WERI-Rb-1 (cell line): Measurements from ENCODE around the gene GPC1.
A peak's percentile ranks its signal among the peaks of the same experiment; 100 is the strongest.

ENCODE experiments used
- DNase-seq: peaks from one replicate; pipeline ENCODE4 v3.0.0-alpha.2; 2020
- H3K27ac ChIP-seq: fragments of 250-450 bp; sonication (Bioruptor Pico); 2 replicates; pipeline ENCODE4 v1.5.1; 2020; ENCODE audit warnings: mild to moderate bottlenecking, moderate library complexity
- H3K27me3 ChIP-seq: fragments of 250-450 bp; sonication (Bioruptor Pico); 2 replicates; pipeline ENCODE4 v1.5.1; 2021; ENCODE audit warnings: mild to moderate bottlenecking, low read depth, moderate library complexity; ENCODE audit not compliant: insufficient read depth, severe bottlenecking
- H3K36me3 ChIP-seq: fragments of 250-450 bp; sonication (Bioruptor Pico); 2 replicates; pipeline ENCODE4 v1.5.1; 2020; ENCODE audit warnings: mild to moderate bottlenecking, moderate library complexity
- H3K4me3 ChIP-seq: 2 replicates; pipeline ENCODE4 v1.5.1; 2011; ENCODE audit warnings: low read depth, mild to moderate bottlenecking, control low read depth, low read length
- H3K9me3 ChIP-seq: fragments of 250-450 bp; sonication (Bioruptor Pico); 2 replicates; pipeline ENCODE4 v1.5.1; 2021; ENCODE audit warnings: mild to moderate bottlenecking, moderate library complexity; ENCODE audit not compliant: severe bottlenecking
- TF ChIP-seq, protein P1 (sequence below): IDR thresholded peaks from 2 replicates; pipeline ENCODE4 v1.5.1; 2011; ENCODE audit warnings: low read depth, mild to moderate bottlenecking, control low read depth, inconsistent platforms, low read length

Gene GPC1

DNA sequence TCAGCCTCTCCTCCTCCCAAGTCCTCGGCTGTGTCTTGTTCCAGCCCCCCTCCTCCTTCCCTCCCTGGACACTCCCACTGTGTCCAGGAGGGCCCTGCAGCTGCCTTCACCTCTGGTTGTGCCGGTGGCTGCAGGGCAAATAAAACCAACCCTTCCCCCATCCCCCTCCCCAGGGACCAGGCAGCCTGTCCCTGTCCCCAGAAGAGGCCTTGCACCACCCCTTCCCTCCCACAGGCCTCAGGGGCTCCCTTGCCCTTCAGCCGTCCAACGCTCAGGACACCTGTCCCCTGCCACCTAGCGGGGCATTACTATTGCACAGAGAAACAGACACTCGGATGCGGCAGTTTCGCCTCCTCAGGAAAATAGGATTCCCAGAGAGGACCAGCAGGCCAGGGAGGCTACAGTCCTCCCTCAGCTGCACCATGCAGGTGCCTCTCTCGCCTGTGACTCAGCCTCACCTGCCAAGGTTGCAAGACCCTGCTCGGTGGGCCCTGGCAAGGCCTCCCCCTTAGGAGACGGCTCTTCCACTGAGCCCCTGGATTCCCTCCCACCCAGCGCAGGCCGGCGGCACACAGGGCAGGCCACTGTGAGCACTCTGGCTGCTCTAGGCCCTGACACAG, 5.5 kb upstream of the GPC1 start:
- Histone ChIP-seq H3K36me3 (no peaks in the 10 kb centered on the region), H3K9me3 (no peaks in the 10 kb centered on the region), H3K27me3 (no peaks in the 10 kb centered on the region), H3K4me3 (no peak overlapping the region), H3K27ac (no peak overlapping the region)
- TF ChIP-seq, protein P1, sequence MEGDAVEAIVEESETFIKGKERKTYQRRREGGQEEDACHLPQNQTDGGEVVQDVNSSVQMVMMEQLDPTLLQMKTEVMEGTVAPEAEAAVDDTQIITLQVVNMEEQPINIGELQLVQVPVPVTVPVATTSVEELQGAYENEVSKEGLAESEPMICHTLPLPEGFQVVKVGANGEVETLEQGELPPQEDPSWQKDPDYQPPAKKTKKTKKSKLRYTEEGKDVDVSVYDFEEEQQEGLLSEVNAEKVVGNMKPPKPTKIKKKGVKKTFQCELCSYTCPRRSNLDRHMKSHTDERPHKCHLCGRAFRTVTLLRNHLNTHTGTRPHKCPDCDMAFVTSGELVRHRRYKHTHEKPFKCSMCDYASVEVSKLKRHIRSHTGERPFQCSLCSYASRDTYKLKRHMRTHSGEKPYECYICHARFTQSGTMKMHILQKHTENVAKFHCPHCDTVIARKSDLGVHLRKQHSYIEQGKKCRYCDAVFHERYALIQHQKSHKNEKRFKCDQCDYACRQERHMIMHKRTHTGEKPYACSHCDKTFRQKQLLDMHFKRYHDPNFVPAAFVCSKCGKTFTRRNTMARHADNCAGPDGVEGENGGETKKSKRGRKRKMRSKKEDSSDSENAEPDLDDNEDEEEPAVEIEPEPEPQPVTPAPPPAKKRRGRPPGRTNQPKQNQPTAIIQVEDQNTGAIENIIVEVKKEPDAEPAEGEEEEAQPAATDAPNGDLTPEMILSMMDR = no peak
- DNase-seq = peak; percentile 32

DNA sequence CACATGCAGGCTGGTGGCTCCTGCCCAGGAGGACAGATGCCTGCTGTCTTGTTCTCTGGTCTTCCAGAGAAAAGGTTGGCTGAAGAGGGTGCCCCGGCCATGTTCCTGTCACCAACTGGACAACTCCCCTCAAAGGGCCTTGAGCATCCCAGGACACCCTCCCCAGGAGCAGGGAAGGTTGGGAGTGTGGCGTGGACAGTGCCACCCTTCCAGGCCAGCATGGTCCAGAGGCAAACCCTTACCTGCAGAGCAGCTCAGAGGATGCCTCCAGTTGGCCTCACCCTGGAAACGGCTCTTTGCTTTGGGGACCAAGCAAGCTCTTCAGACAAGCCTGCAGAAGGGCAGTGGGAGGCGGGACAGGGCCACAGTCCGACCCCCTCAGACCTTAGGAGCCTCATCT, 4.9 kb upstream of the GPC1 start:
- H3K27ac ChIP-seq = no peak overlapping the region
- H3K27me3 ChIP-seq = no peaks in the 10 kb centered on the region
- H3K36me3 ChIP-seq = no peaks in the 10 kb centered on the region
- TF ChIP-seq, protein P1 = no peak
- H3K4me3 ChIP-seq = no peak overlapping the region
- DNase-seq = no peak
- no peaks in the 10 kb centered on the region for H3K9me3 ChIP-seq

DNA sequence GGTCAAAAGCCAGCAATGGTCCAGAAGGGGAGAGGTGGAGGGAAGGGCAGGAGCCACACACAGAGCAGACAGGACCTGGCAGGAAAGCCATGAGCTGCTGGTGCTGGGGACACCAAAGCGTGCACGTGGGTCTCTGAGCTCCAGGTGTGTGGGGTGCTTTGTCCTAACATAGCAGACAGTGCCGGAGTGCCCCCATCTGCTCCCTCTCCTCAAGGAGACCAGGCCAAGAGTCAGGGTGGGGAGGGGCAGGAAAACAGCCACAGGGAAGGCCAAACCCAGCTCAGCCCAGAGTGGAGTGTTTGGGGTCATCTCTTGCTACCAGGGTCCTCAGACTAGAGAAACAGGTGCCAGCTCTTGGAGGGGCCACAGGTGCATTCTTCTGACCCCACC, 4.2 kb upstream of the GPC1 start:
- H3K36me3 ChIP-seq = no peaks in the 10 kb centered on the region
- H3K27me3 ChIP-seq = no peaks in the 10 kb centered on the region
- no peak overlapping the region for H3K27ac ChIP-seq
- no peaks in the 10 kb centered on the region for H3K9me3 ChIP-seq
- DNase-seq = peak; percentile 11
- TF ChIP-seq, protein P1 = no peak
- no peak overlapping the region for H3K4me3 ChIP-seq

DNA sequence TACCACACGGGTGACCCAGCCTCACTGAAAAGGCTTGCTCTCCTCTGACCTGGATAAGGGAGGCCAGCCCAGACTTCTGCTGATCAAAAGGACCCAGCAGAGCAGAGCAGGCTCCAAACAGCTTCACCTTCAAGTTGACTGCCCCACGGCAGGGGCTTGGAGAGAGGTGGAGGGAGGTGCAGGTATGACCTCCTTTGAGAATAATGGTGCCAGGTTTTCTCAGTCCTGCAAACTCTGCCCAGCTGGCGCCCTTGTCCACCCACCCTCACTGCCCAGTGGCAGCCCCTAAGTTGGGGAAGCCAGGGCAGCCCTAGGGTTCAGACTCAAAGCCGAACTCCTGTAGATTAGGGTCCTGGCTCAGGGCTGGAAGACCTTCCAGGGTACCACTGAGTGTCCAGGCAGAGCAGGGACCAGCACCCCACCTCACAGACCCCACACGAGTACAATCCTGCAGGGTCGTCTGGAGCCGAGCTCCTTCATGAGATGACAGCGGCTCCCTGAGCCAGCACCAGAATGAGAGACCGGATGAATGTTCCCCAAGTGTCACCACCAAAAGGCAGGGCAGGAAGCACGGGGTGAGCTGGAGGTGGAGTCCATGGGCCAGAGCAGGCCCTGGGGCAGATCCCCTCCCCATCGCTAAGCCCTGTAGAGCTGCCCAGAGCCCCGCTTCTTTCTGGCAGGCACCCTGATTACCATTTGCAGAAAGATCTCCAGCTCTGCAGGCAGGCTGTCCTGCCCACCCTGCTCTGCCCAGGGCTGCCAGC, 3.6 kb upstream of the GPC1 start:
- H3K27ac ChIP-seq = no peak overlapping the region
- no peak overlapping the region for H3K4me3 ChIP-seq
- DNase-seq = peak; percentile 6
- no peaks in the 10 kb centered on the region for H3K27me3 ChIP-seq
- no peaks in the 10 kb centered on the region for H3K36me3 ChIP-seq
- H3K9me3 ChIP-seq = no peaks in the 10 kb centered on the region
- TF ChIP-seq, protein P1 = no peak

DNA sequence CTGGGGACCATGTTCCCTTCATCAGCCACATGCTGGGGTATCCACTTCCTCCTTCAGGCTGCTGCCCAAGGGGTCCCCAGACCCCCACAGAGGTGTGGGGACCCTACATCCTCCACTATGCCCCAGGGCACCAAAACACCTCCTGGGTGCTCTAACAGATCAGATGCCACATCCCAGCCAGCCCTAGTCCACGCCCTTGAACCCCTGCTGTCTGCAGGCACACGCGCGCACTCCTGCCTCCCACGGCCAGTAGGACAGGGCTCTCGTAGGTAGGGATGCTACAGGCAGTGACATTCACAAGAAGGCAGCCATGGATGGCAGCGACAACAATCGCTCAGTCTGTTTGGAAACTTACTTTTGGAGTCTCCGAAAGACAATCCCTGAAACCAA, 3.0 kb upstream of the GPC1 start:
- Histone ChIP-seq H3K27ac (no peak overlapping the region), H3K4me3 (no peak overlapping the region), H3K27me3 (no peaks in the 10 kb centered on the region), H3K36me3 (no peaks in the 10 kb centered on the region), H3K9me3 (no peaks in the 10 kb centered on the region)
- peak; percentile 5 for DNase-seq
- TF ChIP-seq, protein P1 = no peak
